Esophagus squamous epithelium (tissue), 5 donors: ENCODE measurements around the gene COL1A1. TPM values are rescaled to one million over a fixed set of nuclear protein-coding genes. Genes with fewer than 3 reads are reported as not detected.

Source experiments
- DNase-seq: peaks from one replicate; lab custom pipeline; 2025; lab: John Stamatoyannopoulos, UW
- H3K27ac ChIP-seq, 4 donors: fragments of 200-600 bp; sonication (generic); one replicate each; pipeline ENCODE4 v1.5.1; 2016 to 2019; ENCODE audit warnings: mild to moderate bottlenecking in 1 of 4
- H3K27me3 ChIP-seq, 4 donors: fragments of 200-600 bp; sonication (generic); 1 replicate in 3 of 4; 2 replicates in 1 of 4; pipeline versions ENCODE4 v1.5.1 to v1.6.0; 2017 to 2021; ENCODE audit warnings: antibody characterized with exemption in 1 of 4
- H3K36me3 ChIP-seq, 3 donors: fragments of 200-600 bp; sonication (generic); one replicate each; pipeline ENCODE4 v1.5.1; 2016 to 2019
- H3K4me1 ChIP-seq, 3 donors: fragments of 200-600 bp; sonication (generic); one replicate each; pipeline ENCODE4 v1.5.1; 2017 to 2019
- H3K4me3 ChIP-seq, 4 donors: fragments of 200-600 bp; sonication (generic); 1 replicate in 3 of 4; 2 replicates in 1 of 4; pipeline ENCODE4 v1.5.1; 2016 to 2019; ENCODE audit warnings: mild to moderate bottlenecking in 2 of 4, moderate library complexity in 1 of 4
- H3K9me3 ChIP-seq, 3 donors: fragments of 200-600 bp; sonication (generic); one replicate each; pipeline ENCODE4 v1.5.1; 2016 to 2019
- CTCF ChIP-seq, 6 experiments: fragments of 450-650 bp in 4 of 6; fragments of 200-600 bp in 2 of 6; sonication (generic) in 2 of 6; IDR thresholded peaks; one replicate each; pipeline ENCODE4 v1.5.1; 2016 to 2019; ENCODE audit warnings: antibody characterized with exemption in 6 of 6, mild to moderate bottlenecking in 4 of 6, moderate library complexity in 4 of 6
- POLR2A ChIP-seq, 4 donors: fragments of 450-650 bp; IDR thresholded peaks; one replicate each; pipeline ENCODE4 v1.6.1; 2017; ENCODE audit warnings: antibody characterized with exemption in 4 of 4, mild to moderate bottlenecking in 4 of 4, moderate library complexity in 3 of 4
- WGBS, 2 donors: methylation state at CpG; one replicate each; pipeline ENCODE4 v1.1.5; 2018; 5-methylcytosine and 5-hydroxymethylcytosine counted together
- intact Hi-C: fragments of 100-400 bp; cut with DNase I; formaldehyde crosslinking; loops from one replicate; pipeline ENCODE4 v1.15.0; 2022
- total RNA-seq, 4 donors: library from RNA; depleted of rRNA; stranded (reverse); fragments of >200 nt; gene quantifications; one replicate each; pipeline ENCODE4 v1.1.0, GENCODE V29; 2016
- donor health status: DM: yes; HTN: yes; CAD: no.

Gene COL1A1
- total RNA-seq, 4 donors from 2014 or later, result 12.4 to 20.8 (median 19.7) TPM

- intact Hi-C loops, result no loop called here
- H3K27me3 ChIP-seq, result peaks cover 0 to 5% (median 0%) of the 10 kb centered on the region in 4 donors
- WGBS, 2 donors, result 36 to 51% methylated on average over 4 of the region's 4 CpGs
- H3K4me3 ChIP-seq, result no peak overlapping the region
- TF ChIP-seq CTCF (IDR thresholded peaks at IDR 0.05) (no peak), POLR2A (IDR thresholded peaks at IDR 0.05) (no peak)
- H3K36me3 ChIP-seq, result no peaks in the 10 kb centered on the region
- no peaks in the 10 kb centered on the region for H3K9me3 ChIP-seq
- H3K4me1 ChIP-seq, result peaks cover 9 to 58% (median 42%) of the 10 kb centered on the region in 3 donors
- DNase-seq, result no peak
- peak overlapping the region in 3 of 4 donors; percentile 56 to 80 (median 74) for H3K27ac ChIP-seq
Measured at GRCh38 chr17:50219939-50220465, 18.6 kb upstream of the COL1A1 start.

- Histone ChIP-seq H3K4me3 (no peak overlapping the region), H3K27ac (peak overlapping the region in 3 of 4 donors; percentile 56 to 80 (median 74)), H3K27me3 (peaks cover 0 to 5% (median 0%) of the 10 kb centered on the region in 4 donors), H3K9me3 (no peaks in the 10 kb centered on the region), H3K36me3 (no peaks in the 10 kb centered on the region), H3K4me1 (peaks cover 9 to 65% (median 42%) of the 10 kb centered on the region in 3 donors)
- no peak for DNase-seq
- TF ChIP-seq CTCF (IDR thresholded peaks at IDR 0.05) (no peak), POLR2A (IDR thresholded peaks at IDR 0.05) (no peak)
- WGBS, 2 donors, result 28 to 39% methylated on average over 5 of the region's 5 CpGs
- intact Hi-C loops, result no loop called here
Measured at GRCh38 chr17:50219342-50219741, 17.9 kb upstream of the COL1A1 start.

- intact Hi-C loops, result no loop called here
- Histone ChIP-seq H3K27me3 (peaks cover 0 to 5% (median 0%) of the 10 kb centered on the region in 4 donors), H3K9me3 (no peaks in the 10 kb centered on the region), H3K4me1 (peaks cover 9 to 65% (median 42%) of the 10 kb centered on the region in 3 donors), H3K4me3 (no peak overlapping the region), H3K36me3 (no peaks in the 10 kb centered on the region), H3K27ac (peak overlapping the region in 3 of 4 donors; percentile 56 to 80 (median 74))
- DNase-seq, result no peak
- TF ChIP-seq POLR2A (IDR thresholded peaks at IDR 0.05) (no peak), CTCF (IDR thresholded peaks at IDR 0.05) (no peak)
- 14 to 57% methylated on average over 1 of the region's 1 CpG for WGBS, 2 donors
Measured at GRCh38 chr17:50218771-50219315, 17.4 kb upstream of the COL1A1 start.

- TF ChIP-seq CTCF (IDR thresholded peaks at IDR 0.05) (no peak), POLR2A (IDR thresholded peaks at IDR 0.05) (no peak)
- H3K9me3 ChIP-seq, result no peaks in the 10 kb centered on the region
- peaks cover 9 to 65% (median 42%) of the 10 kb centered on the region in 3 donors for H3K4me1 ChIP-seq
- H3K36me3 ChIP-seq, result no peaks in the 10 kb centered on the region
- intact Hi-C loops, result no loop called here
- H3K27me3 ChIP-seq, result peaks cover 0 to 5% (median 0%) of the 10 kb centered on the region in 4 donors
- H3K4me3 ChIP-seq, result no peak overlapping the region
- no peak for DNase-seq
- WGBS, 2 donors, result 47 to 62% methylated on average over 3 of the region's 3 CpGs
- H3K27ac ChIP-seq, result peak overlapping the region in 3 of 4 donors; percentile 56 to 80 (median 74)
Measured at GRCh38 chr17:50218071-50218759, 16.8 kb upstream of the COL1A1 start.

- TF ChIP-seq POLR2A (IDR thresholded peaks at IDR 0.05) (no peak), CTCF (IDR thresholded peaks at IDR 0.05) (no peak)
- no peak for DNase-seq
- no peak overlapping the region for H3K4me3 ChIP-seq
- intact Hi-C loops, result no loop called here
- 44 to 46% methylated on average over 3 of the region's 3 CpGs for WGBS, 2 donors
- no peaks in the 10 kb centered on the region for H3K9me3 ChIP-seq
- peak overlapping the region in 3 of 4 donors; percentile 21 to 80 (median 52) for H3K27ac ChIP-seq
- peaks cover 0 to 5% (median 0%) of the 10 kb centered on the region in 4 donors for H3K27me3 ChIP-seq
- no peaks in the 10 kb centered on the region for H3K36me3 ChIP-seq
- H3K4me1 ChIP-seq, result peaks cover 9 to 59% (median 37%) of the 10 kb centered on the region in 3 donors
Measured at GRCh38 chr17:50217591-50217990, 16.2 kb upstream of the COL1A1 start.
